HG02970 (cell line): ENCODE data around the gene NTRK2.
A peak's percentile ranks its signal among the peaks of the same experiment; 100 is the strongest.

Experiments used
- ATAC-seq: cut with Tn5 transposase; IDR thresholded peaks from one replicate; pipeline ENCODE4 v1.9.1; 2021; ENCODE audit warnings: mild to moderate bottlenecking, moderate library complexity, moderate number of reproducible peaks; ENCODE audit not compliant: unreplicated experiment, low FRiP score

NTRK2 gene

DNA sequence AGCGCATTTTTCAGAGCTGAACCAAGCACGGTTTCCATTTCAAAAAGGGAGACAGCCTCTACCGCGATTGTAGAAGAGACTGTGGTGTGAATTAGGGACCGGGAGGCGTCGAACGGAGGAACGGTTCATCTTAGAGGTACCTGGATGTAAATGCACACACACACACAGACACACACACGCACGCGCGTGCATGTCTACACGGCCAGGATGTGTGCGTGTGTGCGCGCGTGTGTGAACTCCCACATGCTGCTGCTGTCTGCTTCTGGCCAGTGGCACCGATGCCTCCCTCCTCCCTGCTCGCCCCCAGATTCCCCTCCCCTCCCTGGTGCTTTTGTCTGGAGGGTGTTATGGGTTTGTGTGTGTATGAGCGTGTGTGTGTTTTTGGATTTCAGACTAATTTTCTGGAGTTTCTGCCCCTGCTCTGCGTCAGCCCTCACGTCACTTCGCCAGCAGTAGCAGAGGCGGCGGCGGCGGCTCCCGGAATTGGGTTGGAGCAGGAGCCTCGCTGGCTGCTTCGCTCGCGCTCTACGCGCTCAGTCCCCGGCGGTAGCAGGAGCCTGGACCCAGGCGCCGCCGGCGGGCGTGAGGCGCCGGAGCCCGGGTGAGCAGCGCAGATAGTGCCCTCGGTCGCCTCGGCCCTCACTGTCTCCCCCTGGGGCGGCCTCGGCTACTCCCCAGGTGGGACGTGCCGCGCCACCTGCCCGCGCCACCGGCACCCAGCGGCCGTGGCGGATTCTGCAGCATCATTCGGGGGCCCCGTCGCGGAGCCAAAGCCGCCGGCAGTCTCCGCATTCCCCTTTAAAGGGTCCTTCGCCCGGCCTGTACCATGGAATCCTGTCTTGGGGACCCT lies at the start of gene NTRK2:
TSS of gene NTRK2 (plus strand) at position 442 of the 850 bp plus-strand sequence. CDS start 1,020 bp downstream, outside the sequence.
- no peak for ATAC-seq

DNA sequence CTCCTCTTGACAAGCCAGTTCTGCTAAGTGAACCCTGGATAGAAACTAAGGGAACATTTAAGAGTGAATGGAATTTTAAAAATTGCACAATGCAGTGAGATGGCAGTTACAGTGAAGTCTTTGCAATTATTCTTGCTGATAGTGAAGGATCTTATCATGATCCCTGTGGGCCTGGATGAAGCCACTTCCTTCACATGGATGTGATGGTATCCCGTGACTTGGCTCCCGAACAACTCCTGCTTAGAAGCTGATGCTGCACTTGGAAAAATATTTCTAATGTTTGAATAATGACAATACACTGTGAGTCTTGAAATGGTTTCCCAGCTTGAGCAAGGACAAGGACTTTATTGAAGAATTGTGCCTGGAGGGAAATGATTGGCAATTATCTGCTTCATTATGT lies 49.2 kb upstream of the NTRK2 start:
- no peak for ATAC-seq

DNA sequence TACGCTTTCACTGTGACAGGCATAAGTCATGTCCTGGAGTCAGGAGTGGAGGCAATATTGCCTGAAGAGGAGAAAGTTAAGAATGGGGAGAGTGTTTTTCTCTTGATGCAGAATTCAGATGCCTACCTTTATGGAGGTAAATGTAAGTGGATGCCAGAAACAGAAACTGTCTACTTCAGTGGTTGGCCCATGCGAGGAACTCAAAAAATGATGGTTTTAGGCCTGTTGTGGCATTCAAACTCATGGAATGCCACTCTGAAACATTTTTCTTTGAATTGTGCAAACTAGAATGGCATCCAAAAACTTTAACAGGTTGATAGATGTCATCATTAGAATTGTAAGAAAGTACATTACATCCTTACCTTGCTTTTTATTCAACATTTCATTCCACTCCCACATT lies 47.7 kb upstream of the NTRK2 start:
- no peak for ATAC-seq

DNA sequence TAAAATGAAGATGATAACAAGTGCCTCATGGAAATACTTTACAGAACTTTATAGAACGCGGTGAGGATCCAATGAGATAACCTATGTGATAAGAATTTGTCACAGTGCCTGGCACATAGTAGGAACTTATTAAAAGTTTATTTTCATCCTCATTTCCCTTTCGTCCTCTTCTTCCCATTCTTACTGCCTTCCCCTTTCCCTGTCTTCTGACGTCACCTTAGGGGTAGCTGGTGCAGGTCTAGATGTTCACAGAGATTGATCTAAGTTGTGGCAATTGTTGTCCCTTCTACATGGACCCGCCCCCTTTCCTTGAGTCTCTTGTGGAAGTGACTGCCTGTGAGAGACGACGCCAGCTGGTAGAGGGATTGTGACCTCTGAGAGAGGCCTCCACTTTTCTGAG lies 46.5 kb upstream of the NTRK2 start:
- ATAC-seq: no peak

DNA sequence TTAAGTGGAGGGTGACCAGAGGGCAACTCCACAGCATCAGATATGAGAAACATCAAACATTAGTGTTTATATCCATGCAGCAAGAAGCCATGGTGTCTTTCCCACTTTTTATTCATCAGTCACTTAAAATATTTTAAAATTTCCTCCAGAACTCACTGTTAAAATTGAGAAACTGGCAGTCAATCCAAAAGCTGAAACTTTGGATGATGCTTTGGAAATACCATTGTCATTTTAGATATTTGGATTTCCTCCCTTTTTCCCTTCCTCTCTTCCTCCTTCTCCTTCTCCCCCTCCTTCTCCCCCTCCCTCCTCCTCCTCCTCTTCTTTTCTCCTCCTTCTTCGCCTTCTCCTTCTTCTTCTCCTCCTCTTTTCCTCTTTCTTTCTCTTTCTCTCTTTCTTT lies 33.1 kb upstream of the NTRK2 start:
- no peak for ATAC-seq

DNA sequence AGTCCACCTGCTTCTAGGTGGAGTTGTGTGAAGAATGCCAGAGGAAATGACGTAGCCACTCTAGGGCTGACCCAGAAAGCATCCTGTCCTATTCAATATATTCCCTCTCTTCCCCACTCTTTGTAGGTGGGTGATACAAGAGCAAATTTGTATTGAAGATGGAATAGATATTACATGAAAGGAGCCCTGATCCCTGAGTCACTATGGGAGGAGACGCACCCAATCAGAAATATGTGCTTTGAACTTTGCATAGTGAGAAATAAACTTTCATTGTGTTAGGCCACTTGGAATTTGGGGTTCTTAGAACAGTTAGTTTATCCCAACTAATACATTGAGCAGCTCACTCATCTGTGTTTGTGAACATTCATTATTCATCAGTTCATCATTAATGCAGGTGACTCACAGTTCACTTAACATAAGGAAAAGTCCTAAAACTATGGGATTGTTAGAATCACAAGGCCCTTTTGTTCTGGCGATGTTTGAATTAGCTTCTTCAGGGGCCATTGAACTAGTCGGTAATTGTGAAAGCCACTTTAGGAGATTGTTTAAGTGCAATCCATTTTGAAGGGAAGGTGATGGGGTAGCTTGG lies 26.9 kb upstream of the NTRK2 start:
- no peak for ATAC-seq

DNA sequence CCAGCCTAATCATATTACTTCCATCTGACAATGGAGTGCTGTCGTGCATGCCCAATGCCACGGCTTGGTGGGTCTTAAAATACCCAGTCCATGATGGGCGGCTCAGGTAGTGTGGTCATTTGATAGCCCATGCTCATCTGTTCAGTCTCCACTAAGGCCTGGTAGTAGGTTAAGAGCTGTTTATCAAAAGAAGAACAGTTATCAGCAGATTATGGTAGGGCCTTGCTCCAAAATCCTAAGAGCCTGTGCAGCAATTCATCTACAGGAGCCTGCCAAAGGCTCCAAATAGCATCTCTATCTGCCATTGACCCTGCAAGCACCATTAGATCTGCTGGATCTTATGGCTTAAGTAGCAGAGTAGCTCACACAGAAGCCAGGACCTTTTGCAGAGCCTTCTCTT lies 21.8 kb upstream of the NTRK2 start:
- ATAC-seq: no peak

DNA sequence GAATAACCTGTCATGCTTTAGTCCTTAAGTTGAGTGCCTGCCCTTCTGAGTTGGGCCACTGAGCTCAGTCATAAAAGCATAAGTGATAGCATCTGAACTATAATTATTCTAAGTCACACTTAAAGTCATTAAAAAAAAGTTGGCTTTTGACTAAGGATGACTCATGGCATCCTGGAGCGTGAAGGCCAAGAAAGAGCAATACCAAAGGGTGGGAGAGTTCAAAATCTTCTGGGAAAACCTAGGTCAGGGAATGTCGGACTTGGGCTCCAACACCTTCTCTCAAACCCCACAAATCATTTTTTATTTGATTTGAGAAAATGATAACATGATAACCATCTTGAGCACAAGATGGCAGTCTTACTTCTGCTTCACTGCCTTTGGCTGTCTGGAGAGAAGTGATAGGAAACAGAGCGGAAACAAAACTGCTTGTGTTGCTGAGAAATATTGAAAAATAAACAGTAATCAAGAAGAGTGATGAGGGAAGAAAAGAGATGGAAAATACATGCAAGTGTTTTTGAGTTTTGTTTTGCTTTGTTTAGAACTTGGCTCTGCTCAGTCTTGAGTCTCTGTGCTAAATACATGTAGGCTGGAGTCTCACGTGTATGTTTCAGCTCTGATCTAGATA lies 16.9 kb upstream of the NTRK2 start:
- no peak for ATAC-seq

DNA sequence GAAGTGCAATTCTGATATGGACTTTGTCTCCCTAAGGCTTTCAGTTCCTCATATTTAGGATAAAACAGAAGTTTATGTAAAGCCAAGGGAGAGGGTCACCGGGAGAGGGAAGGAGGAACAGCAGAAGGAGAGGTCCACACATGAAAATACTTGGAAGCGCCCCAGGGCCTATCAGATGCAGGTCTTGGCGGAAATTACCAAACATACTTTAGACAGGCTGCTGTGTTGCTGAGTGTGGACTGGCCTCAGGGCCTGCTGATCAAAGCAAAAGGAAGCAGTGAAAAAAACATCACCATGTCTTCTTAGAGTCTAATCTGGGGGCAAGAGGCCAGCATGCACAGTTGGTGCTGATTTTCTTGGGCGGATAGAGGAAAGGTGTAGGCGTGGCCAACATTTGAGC lies 14.1 kb upstream of the NTRK2 start:
- no peak for ATAC-seq

DNA sequence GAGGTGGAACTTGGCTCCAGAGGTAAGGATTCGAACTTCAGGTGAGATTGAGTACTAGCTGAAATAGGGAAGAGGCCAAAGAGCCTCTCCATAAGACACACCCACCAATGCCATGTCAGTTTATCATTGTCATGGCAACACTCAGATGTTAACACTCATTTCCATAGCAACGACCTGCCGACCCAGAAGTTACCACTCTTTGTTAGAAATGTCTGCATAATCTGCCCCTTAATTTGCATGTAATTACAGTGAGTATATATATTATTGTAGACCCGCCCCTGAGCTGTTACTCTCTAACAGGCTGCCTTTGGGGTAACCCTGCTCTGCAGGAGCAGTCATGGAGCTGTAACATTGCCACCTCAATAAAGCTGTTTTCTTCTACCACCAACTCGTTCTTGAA lies 10.2 kb upstream of the NTRK2 start:
- ATAC-seq: no peak

DNA sequence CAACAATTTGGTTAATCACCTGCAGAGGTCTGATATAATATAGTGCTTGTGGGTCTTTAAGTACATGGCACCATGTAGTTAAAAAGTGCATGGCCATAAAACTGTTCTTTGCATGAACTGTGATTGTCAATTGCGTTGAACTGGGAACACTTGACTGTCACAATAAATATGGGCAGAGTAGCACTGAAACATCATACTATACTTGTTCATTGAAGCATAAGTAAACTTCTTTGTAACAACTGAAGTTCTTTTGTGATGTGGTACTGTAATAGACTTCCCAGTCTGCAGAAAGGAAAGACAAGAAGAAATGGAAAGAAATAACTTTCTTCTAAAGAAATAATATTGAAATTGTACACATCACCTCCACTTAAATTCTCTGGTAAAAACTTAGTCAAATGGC lies 9.8 kb upstream of the NTRK2 start:
- ATAC-seq: no peak

DNA sequence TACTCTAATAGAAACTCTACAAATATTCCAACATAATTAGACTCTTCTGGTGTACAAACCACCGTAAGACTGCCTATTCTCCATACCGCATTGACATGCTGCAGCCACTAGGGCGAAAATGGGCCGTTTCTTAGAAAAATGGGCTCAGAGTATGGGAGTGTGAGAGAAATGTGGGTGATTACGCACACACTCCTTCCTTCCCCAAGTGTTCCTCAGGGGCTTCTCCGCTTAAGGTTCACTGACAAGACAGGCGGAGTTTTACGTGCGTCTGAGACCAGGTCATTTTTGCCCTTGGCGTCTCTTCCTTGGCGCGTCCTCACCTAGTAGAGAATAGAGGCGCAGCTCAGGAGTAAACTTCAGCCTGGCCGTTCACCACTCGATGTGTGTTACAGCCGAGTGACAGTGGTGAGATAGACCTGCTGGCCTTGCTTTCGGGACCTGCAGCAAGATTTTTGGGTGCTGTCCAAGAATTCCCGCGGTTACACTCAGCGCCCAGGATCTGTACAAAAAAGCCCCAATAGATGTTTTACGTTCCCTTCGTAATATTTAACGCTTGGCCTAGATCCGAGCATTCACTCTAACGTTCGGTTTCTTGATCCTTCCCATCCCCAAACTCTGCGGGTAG lies 1.8 kb upstream of the NTRK2 start:
- no peak for ATAC-seq

DNA sequence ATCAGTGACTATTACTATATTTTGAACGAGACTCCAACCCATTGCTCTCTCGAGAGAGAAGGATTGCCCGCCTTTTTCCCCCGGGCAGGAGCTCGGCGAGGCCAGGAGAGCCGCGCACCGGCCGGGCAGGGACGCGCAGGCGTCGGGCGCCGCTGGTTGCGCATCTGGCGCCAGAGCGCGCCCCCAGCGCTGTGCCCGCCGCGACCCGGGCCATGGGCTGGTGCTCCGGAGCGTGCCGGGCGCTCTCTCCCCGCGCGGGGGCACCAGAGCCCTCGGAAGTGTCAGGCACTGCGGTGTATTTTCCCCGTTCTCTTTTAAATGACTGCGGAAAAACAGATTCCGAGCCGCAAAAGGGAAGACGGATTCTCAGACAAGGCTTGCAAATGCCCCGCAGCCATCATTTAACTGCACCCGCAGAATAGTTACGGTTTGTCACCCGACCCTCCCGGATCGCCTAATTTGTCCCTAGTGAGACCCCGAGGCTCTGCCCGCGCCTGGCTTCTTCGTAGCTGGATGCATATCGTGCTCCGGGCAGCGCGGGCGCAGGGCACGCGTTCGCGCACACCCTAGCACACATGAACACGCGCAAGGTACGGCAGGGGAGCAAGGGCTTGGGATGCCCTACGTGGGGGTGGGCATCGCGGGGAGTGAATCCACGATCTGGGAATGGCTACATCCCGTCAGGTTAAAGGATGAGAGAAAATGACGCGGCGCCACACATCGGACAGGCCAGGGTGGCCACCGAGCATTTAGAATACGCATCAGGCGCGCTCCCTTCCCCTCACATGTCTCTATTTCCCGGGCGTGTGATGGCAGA lies 1.1 kb upstream of the NTRK2 start:
- ATAC-seq: peak; percentile 61

DNA sequence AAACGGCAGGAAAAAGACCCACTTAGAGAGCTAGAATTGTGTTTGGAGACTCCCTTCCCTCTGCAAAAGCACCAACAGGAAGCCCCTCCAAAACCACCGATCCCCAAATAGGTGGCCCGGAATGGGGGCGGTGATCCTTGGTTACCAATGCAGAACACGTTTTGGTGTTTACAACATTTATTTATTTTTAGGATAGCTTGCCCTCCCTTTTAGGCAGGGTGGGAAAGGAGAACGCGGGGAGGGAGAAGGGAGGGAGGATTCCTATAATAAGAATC lies 579 bp upstream of the NTRK2 start:
- ATAC-seq: no peak

DNA sequence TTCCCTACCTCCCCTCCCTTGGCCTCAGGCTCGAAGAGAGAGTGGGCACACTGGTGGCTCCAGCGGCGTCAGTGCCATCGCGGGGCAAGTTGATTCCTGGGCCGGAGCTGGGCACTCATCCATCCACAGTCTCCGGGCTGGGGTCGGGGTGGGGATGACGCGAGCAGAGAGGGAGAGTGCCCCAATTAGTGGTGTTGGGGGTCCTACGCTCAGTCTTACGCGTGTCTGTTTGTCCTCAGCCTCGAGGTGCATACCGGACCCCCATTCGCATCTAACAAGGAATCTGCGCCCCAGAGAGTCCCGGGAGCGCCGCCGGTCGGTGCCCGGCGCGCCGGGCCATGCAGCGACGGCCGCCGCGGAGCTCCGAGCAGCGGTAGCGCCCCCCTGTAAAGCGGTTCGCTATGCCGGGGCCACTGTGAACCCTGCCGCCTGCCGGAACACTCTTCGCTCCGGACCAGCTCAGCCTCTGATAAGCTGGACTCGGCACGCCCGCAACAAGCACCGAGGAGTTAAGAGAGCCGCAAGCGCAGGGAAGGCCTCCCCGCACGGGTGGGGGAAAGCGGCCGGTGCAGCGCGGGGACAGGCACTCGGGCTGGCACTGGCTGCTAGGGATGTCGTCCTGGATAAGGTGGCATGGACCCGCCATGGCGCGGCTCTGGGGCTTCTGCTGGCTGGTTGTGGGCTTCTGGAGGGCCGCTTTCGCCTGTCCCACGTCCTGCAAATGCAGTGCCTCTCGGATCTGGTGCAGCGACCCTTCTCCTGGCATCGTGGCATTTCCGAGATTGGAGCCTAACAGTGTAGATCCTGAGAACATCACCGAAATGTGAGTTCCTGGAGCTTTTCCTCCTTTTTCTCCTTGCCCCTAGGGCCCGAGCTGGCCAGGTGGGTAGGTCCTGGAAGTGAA lies 861 bp downstream of the NTRK2 start:
- ATAC-seq: no peak

DNA sequence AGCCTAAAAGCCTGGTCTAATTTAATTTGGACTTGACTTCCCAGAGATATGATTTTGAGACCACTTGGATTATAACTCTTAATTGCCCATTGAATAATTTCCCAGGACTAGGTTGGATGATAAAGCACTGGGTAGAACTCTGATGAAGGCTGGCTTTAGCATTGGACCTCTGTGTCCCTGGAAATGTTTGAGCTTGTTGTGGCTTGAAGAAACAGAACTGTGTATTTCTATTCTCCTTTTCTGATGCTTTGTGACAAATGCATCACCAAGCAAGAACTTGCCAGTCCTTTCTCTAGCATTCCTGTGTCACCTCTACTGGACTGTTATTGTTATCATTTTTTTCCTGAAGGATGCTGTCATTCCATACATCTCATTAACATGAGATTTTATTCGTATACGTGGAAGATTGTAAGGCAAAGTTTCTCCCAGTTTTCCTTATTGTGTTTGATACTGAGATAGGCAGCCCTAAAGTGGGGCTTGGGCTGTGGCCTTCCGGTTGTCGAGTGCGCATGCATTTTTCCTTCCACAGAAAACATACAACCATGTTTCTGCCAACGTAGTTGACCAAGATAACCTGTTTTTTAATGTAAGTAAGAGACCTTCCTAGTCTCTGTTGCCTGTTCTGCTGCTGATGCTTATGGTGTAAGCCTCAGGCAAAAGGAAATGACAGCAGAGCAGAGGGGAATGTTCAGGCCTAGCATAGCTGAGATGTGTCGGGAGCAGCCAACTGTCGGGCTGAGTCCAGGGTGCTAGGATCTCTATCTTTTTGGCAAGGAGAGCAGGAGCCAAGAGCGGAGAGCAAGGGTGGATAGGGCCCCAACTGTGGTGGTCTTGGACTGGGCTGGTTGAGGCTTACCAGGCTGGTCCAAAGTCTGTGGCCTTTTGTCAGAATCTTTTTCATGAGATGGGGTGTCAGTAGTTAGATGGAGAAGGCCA lies 2.3 kb downstream of the NTRK2 start:
- no peak for ATAC-seq

DNA sequence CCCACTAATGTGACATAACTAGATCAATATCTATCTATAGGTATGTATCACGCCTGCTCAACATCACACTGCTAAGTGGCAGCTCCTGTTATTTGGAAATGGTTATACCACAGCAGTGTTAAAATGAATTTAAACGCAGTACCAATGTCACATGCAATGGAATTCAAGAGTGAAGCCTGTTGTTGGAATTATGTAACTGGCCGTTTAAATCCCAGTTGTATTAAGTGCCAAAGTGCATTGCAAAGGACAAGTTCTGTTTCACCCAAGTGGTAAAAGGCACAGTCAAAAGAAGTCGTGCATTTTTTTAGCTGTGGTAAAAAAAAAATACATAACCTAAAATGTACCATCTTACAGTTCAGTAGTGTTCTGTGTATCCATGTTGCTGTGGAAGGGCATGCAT lies 4.3 kb downstream of the NTRK2 start:
- ATAC-seq: no peak

DNA sequence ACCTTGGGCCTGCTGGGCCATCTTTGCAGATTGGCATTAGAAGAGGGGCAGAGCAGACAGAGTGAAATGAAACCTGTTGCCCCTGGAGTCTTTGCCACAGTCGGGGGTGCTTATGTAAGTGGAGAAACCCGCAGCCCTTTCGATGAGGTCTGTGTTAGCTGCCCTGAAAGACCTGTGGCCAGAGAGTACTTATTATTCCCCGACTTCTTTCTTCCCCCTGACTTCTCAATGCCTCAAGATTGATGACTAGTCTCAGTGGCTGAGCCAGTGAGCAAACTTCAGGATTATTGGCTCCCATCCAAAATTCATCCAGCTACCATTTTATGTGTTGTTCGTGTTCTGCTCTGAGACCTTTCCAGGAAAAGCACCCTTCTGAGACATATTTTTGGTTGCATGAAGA lies 7.6 kb downstream of the NTRK2 start:
- no peak for ATAC-seq

DNA sequence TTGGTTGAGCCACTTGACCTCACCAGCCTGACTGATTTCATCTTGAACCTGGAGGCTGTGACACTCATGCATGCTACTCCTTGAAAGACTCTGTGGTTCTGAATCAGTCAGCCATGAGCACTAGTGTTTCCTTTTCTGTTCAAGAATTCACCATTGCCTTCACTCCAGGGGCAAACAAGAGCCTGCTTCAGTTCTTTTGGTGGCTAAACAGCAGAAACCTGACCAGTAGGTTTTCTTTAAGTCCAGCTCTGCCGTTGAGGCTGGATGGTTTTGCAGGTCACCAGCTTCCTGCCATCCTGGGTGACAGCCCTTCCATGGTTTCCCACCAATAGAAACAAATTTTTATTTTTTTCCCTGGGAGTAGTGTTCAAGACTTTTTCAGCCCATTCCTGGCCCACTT lies 10.0 kb downstream of the NTRK2 start:
- no peak for ATAC-seq
